Suprapubic skin (tissue), 3 donors: ENCODE measurements around the gene MIPOL1.

Source experiments
- CTCF ChIP-seq, 2 donors: fragments of 200-600 bp in 1 of 2; fragments of 450-650 bp in 1 of 2; sonication (generic) in 1 of 2; IDR thresholded peaks; one replicate each; pipeline ENCODE4 v1.5.1; 2016 to 2019; ENCODE audit warnings: antibody characterized with exemption in 2 of 2, mild to moderate bottlenecking in 1 of 2, moderate library complexity in 1 of 2
- POLR2AphosphoS5 ChIP-seq, 3 donors: sonication (generic); formaldehyde crosslinking; IDR thresholded peaks; one replicate each; pipeline ENCODE4 v1.6.1; 2017; ENCODE audit warnings: antibody characterized with exemption in 3 of 3

GRCh38 chr14:37171678-37172023, 26.1 kb upstream of the MIPOL1 start:
- no peak for TF ChIP-seq POLR2AphosphoS5 (IDR thresholded peaks at IDR 0.05)
- TF ChIP-seq CTCF (IDR thresholded peaks at IDR 0.05), result no peak
